ENCODE data around the gene CCDC187. TPM values are rescaled to one million over a fixed set of nuclear protein-coding genes. Genes with fewer than 3 reads are reported as not detected.
"Not testable (repeated sequence)": the region's sequence is repeated elsewhere in the genome, so short reads cannot be mapped to it uniquely, and the experiment has no call there.

The CCDC187 gene
- total RNA-seq, 1 donor from 2014 or later: 0.69 TPM

- intact Hi-C loops (cut with micrococcal nuclease): loop anchor here (5.0 kb wide), 1 partner anchor 42 kb away; no protein-coding TSS in a partner anchor
- peak overlapping the region; percentile 76 for H3K4me3 Mint-ChIP-seq
- DNase-seq: no peak
- no peak for TF ChIP-seq CTCF (IDR thresholded peaks at IDR 0.05)
- peak overlapping the region; percentile 79 for H3K27ac Mint-ChIP-seq
- H3K36me3 Mint-ChIP-seq (ENCODE audit: low read depth): peaks cover 58% of the 10 kb centered on the region
- no peaks in the 10 kb centered on the region for H3K27me3 Mint-ChIP-seq
- POLR2A ChIA-PET: interaction anchor here (0.7 to 2.4 kb wide), 11 partner anchors 8 to 106 kb away, joined by 3 to 60 read pairs (median 3); no protein-coding TSS in a partner anchor
- H3K4me1 Mint-ChIP-seq: peaks cover 90% of the 10 kb centered on the region
- CTCF ChIA-PET: interaction anchor here (0.9 to 1.6 kb wide), 6 partner anchors 11 to 69 kb away, joined by 4 to 15 read pairs (median 5); no protein-coding TSS in a partner anchor
- H3K9me3 Mint-ChIP-seq: no peaks in the 10 kb centered on the region
- ATAC-seq (ENCODE audit: low read depth): no peak
Measured at GRCh38 chr9:136239135-136239982, 64.5 kb downstream of the CCDC187 start.

GRCh38 chr9:136238342-136238732 lies 65.6 kb downstream of the CCDC187 start:
- Mint-ChIP-seq H3K4me3 (peak overlapping the region; percentile 76), H3K4me1 (peaks cover 90% of the 10 kb centered on the region), H3K27me3 (no peaks in the 10 kb centered on the region), H3K36me3 (ENCODE audit: low read depth) (peaks cover 63% of the 10 kb centered on the region), H3K27ac (peak overlapping the region; percentile 79), H3K9me3 (no peaks in the 10 kb centered on the region)
- ATAC-seq (ENCODE audit: low read depth): no peak
- ChIA-PET POLR2A (interaction anchor here (0.6 to 1.8 kb wide), 3 partner anchors 13 to 796 kb away, joined by 3 to 20 read pairs (median 4); no protein-coding TSS in a partner anchor), CTCF (interaction anchor here (1.2 kb wide), 1 partner anchor 12 kb away, joined by 4 read pairs; no protein-coding TSS in a partner anchor)
- intact Hi-C loops (cut with micrococcal nuclease): loop anchor here (5.0 kb wide), 1 partner anchor 41 kb away; no protein-coding TSS in a partner anchor
- DNase-seq: no peak
- no peak for TF ChIP-seq CTCF (IDR thresholded peaks at IDR 0.05)

- intact Hi-C loops (cut with micrococcal nuclease): loop anchor here (5.0 kb wide), 1 partner anchor 40 kb away; no protein-coding TSS in a partner anchor
- ChIA-PET POLR2A (interaction anchor here (0.9 to 1.8 kb wide), 3 partner anchors 12 to 167 kb away, joined by 4 to 20 read pairs (median 5); no protein-coding TSS in a partner anchor), CTCF (interaction anchor here (1.2 kb wide), 1 partner anchor 12 kb away, joined by 4 read pairs; no protein-coding TSS in a partner anchor)
- no peak for TF ChIP-seq CTCF (IDR thresholded peaks at IDR 0.05)
- H3K27ac Mint-ChIP-seq: peak overlapping the region; percentile 79
- H3K27me3 Mint-ChIP-seq: no peaks in the 10 kb centered on the region
- H3K4me1 Mint-ChIP-seq: peaks cover 90% of the 10 kb centered on the region
- peaks cover 60% of the 10 kb centered on the region for H3K36me3 Mint-ChIP-seq (ENCODE audit: low read depth)
- H3K9me3 Mint-ChIP-seq: no peaks in the 10 kb centered on the region
- ATAC-seq (ENCODE audit: low read depth) (peak; percentile 29), DNase-seq (no peak)
- H3K4me3 Mint-ChIP-seq: peak overlapping the region; percentile 76
Measured at GRCh38 chr9:136237486-136238341, 66.2 kb downstream of the CCDC187 start.

GRCh38 chr9:136236471-136237410 lies 67.2 kb downstream of the CCDC187 start:
- ChIA-PET CTCF (interaction anchor here (1.2 kb wide), 1 partner anchor 11 kb away, joined by 4 read pairs; no protein-coding TSS in a partner anchor), POLR2A (interaction anchor here (1.3 to 1.8 kb wide), 2 partner anchors 11 to 30 kb away, joined by 4 to 20 read pairs; no protein-coding TSS in a partner anchor)
- not testable (repeated sequence) for H3K4me3 Mint-ChIP-seq; DNase-seq; H3K27me3 Mint-ChIP-seq; H3K27ac Mint-ChIP-seq; ATAC-seq (ENCODE audit: low read depth); H3K9me3 Mint-ChIP-seq
- H3K4me1 Mint-ChIP-seq: peaks cover 89% of the 10 kb centered on the region
- peaks cover 57% of the 10 kb centered on the region for H3K36me3 Mint-ChIP-seq (ENCODE audit: low read depth)
- intact Hi-C loops (cut with micrococcal nuclease): loop anchor here (5.0 kb wide), 1 partner anchor 39 kb away; no protein-coding TSS in a partner anchor

All from activated B cell treated with CpG ODN at 0.5 μM for 24 hours (primary cell).